Measurements from ENCODE around the gene SLC25A13.

- no peak for TF ChIP-seq CTCF (conservative IDR thresholded peaks at IDR 0.05 in 1 of 2, IDR thresholded peaks at IDR 0.05 in 1 of 2; ENCODE audit: low read depth in 1 of 2, low read length in 2 of 2)
- TF ChIP-seq EZH2 (IDR thresholded peaks at IDR 0.05; ENCODE audit: low read length, missing control alignments): no peak
Measured at GRCh38 chr7:96238474-96238873, 83.4 kb downstream of the SLC25A13 start.
